Keratinocyte (primary cell): ENCODE measurements around the gene SORBS1. TPM values are rescaled to one million over a fixed set of nuclear protein-coding genes. Genes with fewer than 3 reads are reported as not detected.

ENCODE experiments used
- DNase-seq: peaks from one replicate; pipeline ENCODE4 v3.0.0-alpha.2; 2011; ENCODE audit warnings: low read depth, missing footprints, low spot score
- FAIRE-seq: peaks from 2 replicates; lab custom pipeline; 2011; peaks lifted over from hg19 to GRCh38; lab: Jason Lieb, UNC
- H2AFZ ChIP-seq: 2 replicates; pipeline ENCODE4 v1.6.0; 2012; ENCODE audit warnings: low read length, control low read depth, inconsistent platforms; ENCODE audit not compliant: control insufficient read depth
- H3K27ac ChIP-seq: 2 replicates; pipeline ENCODE4 v1.5.1; 2011; ENCODE audit warnings: low read length; ENCODE audit not compliant: control insufficient read depth, insufficient read depth
- H3K27me3 ChIP-seq: 3 replicates; pipeline ENCODE4 v1.6.0; 2011; ENCODE audit warnings: low read length; ENCODE audit not compliant: control insufficient read depth, insufficient read depth; ENCODE audit errors: extremely low read depth
- H3K36me3 ChIP-seq, 2 experiments: 2 replicates in 1 of 2; 3 replicates in 1 of 2; pipeline ENCODE4 v1.5.1; 2011; ENCODE audit warnings: low read length in 2 of 2, mild to moderate bottlenecking in 1 of 2; ENCODE audit not compliant: control insufficient read depth in 2 of 2, insufficient read depth in 2 of 2; ENCODE audit errors: extremely low read depth in 1 of 2
- H3K4me1 ChIP-seq: 3 replicates; pipeline ENCODE4 v1.5.1; 2011; ENCODE audit warnings: low read length; ENCODE audit not compliant: control insufficient read depth, insufficient read depth; ENCODE audit errors: extremely low read depth
- H3K4me2 ChIP-seq: 3 replicates; pipeline ENCODE4 v1.6.0; 2011; ENCODE audit warnings: low read depth, low read length; ENCODE audit not compliant: control insufficient read depth, insufficient read depth; ENCODE audit errors: extremely low read depth
- H3K4me3 ChIP-seq, 3 experiments: fragments of 200-600 bp in 1 of 3; sonication (generic) in 1 of 3; 2 replicates in 2 of 3; 3 replicates in 1 of 3; pipeline ENCODE4 v1.5.1; 2011 to 2016; ENCODE audit warnings: low read length in 3 of 3, mild to moderate bottlenecking in 3 of 3, control low read depth in 2 of 3, inconsistent platforms in 1 of 3, low read depth in 1 of 3, mixed read lengths in 1 of 3, mixed run types in 1 of 3, moderate library complexity in 1 of 3; ENCODE audit not compliant: control insufficient read depth in 2 of 3, insufficient read depth in 2 of 3; ENCODE audit errors: extremely low read depth in 1 of 3
- H3K79me2 ChIP-seq: 2 replicates; pipeline ENCODE4 v1.6.0; 2012; ENCODE audit warnings: low read length; ENCODE audit not compliant: control insufficient read depth, insufficient read depth
- H3K9ac ChIP-seq: 3 replicates; pipeline ENCODE4 v1.6.0; 2011; ENCODE audit warnings: low read length; ENCODE audit not compliant: control insufficient read depth, insufficient read depth; ENCODE audit errors: extremely low read depth
- H3K9me1 ChIP-seq: 3 replicates; pipeline ENCODE4 v1.6.0; 2011; ENCODE audit warnings: low read length; ENCODE audit not compliant: control insufficient read depth, insufficient read depth; ENCODE audit errors: extremely low read depth
- H3K9me3 ChIP-seq: 2 replicates; pipeline ENCODE4 v1.5.1; 2012; ENCODE audit warnings: low read depth, low read length; ENCODE audit not compliant: control insufficient read depth
- H4K20me1 ChIP-seq: 3 replicates; pipeline ENCODE4 v1.6.0; 2011; ENCODE audit warnings: low read length; ENCODE audit not compliant: control insufficient read depth, insufficient read depth; ENCODE audit errors: extremely low read depth
- CTCF ChIP-seq, 3 experiments: IDR thresholded peaks in 1 of 3; conservative IDR thresholded peaks in 1 of 3; optimal IDR thresholded peaks in 1 of 3; 2 replicates in 2 of 3; 3 replicates in 1 of 3; pipeline versions ENCODE3 to v1.5.1; 2011; ENCODE audit warnings: low read length in 3 of 3, mild to moderate bottlenecking in 3 of 3, moderate library complexity in 2 of 3, control low read depth in 1 of 3, inconsistent platforms in 1 of 3; ENCODE audit not compliant: insufficient read depth in 2 of 3; ENCODE audit errors: extremely low read depth in 1 of 3
- EZH2 ChIP-seq: IDR thresholded peaks from one replicate; pipeline ENCODE4 v1.6.1; 2012; ENCODE audit warnings: inconsistent platforms, mild to moderate bottlenecking, low read length, moderate library complexity
- dilution Hi-C: fragments of 300-500 bp; cut with MboI; formaldehyde crosslinking; loops from one replicate; pipeline ENCODE4 v1.7.0; 2020; ENCODE audit warnings: low sequenced_read_pairs; ENCODE audit not compliant: extremely low pct_ligation_motif_present
- polyA plus RNA-seq, 5 experiments: library from polyadenylated mRNA; depleted of rRNA in 3 of 5; stranded (reverse) in 3 of 5; stranded (forward) in 1 of 5; unstranded in 1 of 5; fragments of >200 nt; gene quantifications; 1 replicate in 1 of 5; 2 replicates in 3 of 5; 3 replicates in 1 of 5; pipeline versions ENCODE4 v1.2.1 to v1.2.3, GENCODE V29; 2011 to 2012; ENCODE audit warnings: missing spikeins in 2 of 5, low read depth in 1 of 5, low replicate concordance in 1 of 5

Gene SORBS1
- polyA plus RNA-seq, 1 donor (not counting 4 experiments of a cell fraction or from before 2014, with no cell fraction given), result 0.42 TPM

- no peaks in the 10 kb centered on the region for H3K9me3 ChIP-seq
- H3K79me2 ChIP-seq, result no peaks in the 10 kb centered on the region
- DNase-seq (no peak), FAIRE-seq (no peak)
- no peak overlapping the region for H2AFZ ChIP-seq
- no peak overlapping the region for H3K27ac ChIP-seq
- no peaks in the 10 kb centered on the region for H3K9me1 ChIP-seq
- peak overlapping the region; percentile 94 for H3K4me2 ChIP-seq
- no peak for TF ChIP-seq EZH2
- TF ChIP-seq CTCF (optimal IDR thresholded peaks at IDR 0.05 in 1 of 3, IDR thresholded peaks at IDR 0.05 in 1 of 3, conservative IDR thresholded peaks at IDR 0.05 in 1 of 3; ENCODE audit: extremely low read depth in 1 of 3, insufficient read depth in 2 of 3, low read length in 3 of 3), result no peak
- H3K36me3 ChIP-seq, result no peaks in the 10 kb centered on the region
- no peaks in the 10 kb centered on the region for H4K20me1 ChIP-seq
- no peak overlapping the region for H3K9ac ChIP-seq
- peaks cover 5% of the 10 kb centered on the region for H3K4me1 ChIP-seq
- dilution Hi-C loops, result no loop called here
- peaks cover 10% of the 10 kb centered on the region for H3K27me3 ChIP-seq
- H3K4me3 ChIP-seq, result no peak overlapping the region
These were observed 650 bp upstream of the SORBS1 start for GRCh38 chr10:95561864-95562177.

- Histone ChIP-seq H3K36me3 (no peaks in the 10 kb centered on the region), H3K9ac (peak overlapping the region; percentile 70), H3K27ac (peak overlapping the region; percentile 8), H3K9me1 (no peaks in the 10 kb centered on the region), H3K4me2 (peak overlapping the region; percentile 94), H3K9me3 (no peaks in the 10 kb centered on the region), H3K79me2 (no peaks in the 10 kb centered on the region), H3K27me3 (peaks cover 10% of the 10 kb centered on the region), H3K4me1 (peaks cover 5% of the 10 kb centered on the region), H2AFZ (peak overlapping the region; percentile 86), H4K20me1 (no peaks in the 10 kb centered on the region), H3K4me3 (peak overlapping the region; percentile 54 to 95 (median 85))
- dilution Hi-C loops, result no loop called here
- FAIRE-seq (no peak), DNase-seq (no peak)
- peak; percentile 72 for TF ChIP-seq EZH2
- no peak for TF ChIP-seq CTCF (optimal IDR thresholded peaks at IDR 0.05 in 1 of 3, IDR thresholded peaks at IDR 0.05 in 1 of 3, conservative IDR thresholded peaks at IDR 0.05 in 1 of 3; ENCODE audit: extremely low read depth in 1 of 3, insufficient read depth in 2 of 3, low read length in 3 of 3)
These were observed 644 bp downstream of the SORBS1 start for GRCh38 chr10:95560278-95561176.
